H1 (cell line): ENCODE data around the gene PPRC1. TPM values are rescaled to one million over a fixed set of nuclear protein-coding genes. Genes with fewer than 3 reads are reported as not detected.

Experiments used
- CTCF ChIA-PET: fragments of 300-600 bp; sonication (Branson Sonifier 250); formaldehyde crosslinking; loops from one replicate; lab custom pipeline; 2021; ENCODE audit not compliant: partially characterized antibody; lab: Charles Lee
- POLR2A ChIA-PET: fragments of 300-600 bp; sonication (Branson Sonifier 250); formaldehyde crosslinking; loops from one replicate; lab custom pipeline; 2021; ENCODE audit warnings: inconsistent platforms; ENCODE audit not compliant: partially characterized antibody; lab: Charles Lee
- DNase-seq, 2 experiments: peaks; one replicate each; pipeline versions ENCODE4 v3.0.0 to v3.0.0-alpha.2; 2010 to 2022; ENCODE audit warnings: low spot score in 2 of 2, low read depth in 1 of 2, mixed read lengths in 1 of 2
- FAIRE-seq: peaks from 2 replicates; lab custom pipeline; 2011; peaks lifted over from hg19 to GRCh38; lab: Jason Lieb, UNC
- H2AFZ ChIP-seq: 2 replicates; pipeline ENCODE4 v1.8.1; 2012; ENCODE audit warnings: low read length, inconsistent platforms
- H2AK5ac ChIP-seq: 2 replicates; pipeline ENCODE4 v1.6.1; 2013; ENCODE audit warnings: low read depth, low read length
- H2BK120ac ChIP-seq: replicated peaks from 2 replicates; pipeline ENCODE3; 2013; ENCODE audit warnings: low read depth, low read length, inconsistent platforms
- H2BK12ac ChIP-seq: 2 replicates; pipeline ENCODE4 v1.6.1; 2013; ENCODE audit warnings: low read depth, low read length
- H2BK15ac ChIP-seq: 2 replicates; pipeline ENCODE4 v1.6.1; 2013; ENCODE audit warnings: low read length
- H2BK20ac ChIP-seq: 2 replicates; pipeline ENCODE4 v1.6.1; 2013; ENCODE audit warnings: low read length
- H2BK5ac ChIP-seq: 2 replicates; pipeline ENCODE4 v1.6.1; 2013; ENCODE audit warnings: low read depth, low read length
- H3K14ac ChIP-seq: 2 replicates; pipeline ENCODE4 v1.6.1; 2013; ENCODE audit warnings: inconsistent platforms; ENCODE audit not compliant: insufficient read length
- H3K18ac ChIP-seq: 2 replicates; pipeline ENCODE4 v1.6.1; 2013; ENCODE audit warnings: low read length; ENCODE audit errors: extremely low read depth
- H3K23ac ChIP-seq: 2 replicates; pipeline ENCODE4 v1.6.1; 2013; ENCODE audit warnings: inconsistent platforms; ENCODE audit not compliant: insufficient read length
- H3K23me2 ChIP-seq: 2 replicates; pipeline ENCODE4 v1.6.1; 2013; ENCODE audit warnings: low read depth, low read length
- H3K27ac ChIP-seq: 2 replicates; pipeline ENCODE4 v1.6.1; 2011; ENCODE audit warnings: low read depth, low read length, inconsistent platforms
- H3K27me3 ChIP-seq, 4 experiments: replicated peaks in 1 of 4; 1 replicate in 1 of 4; 2 replicates in 3 of 4; pipeline versions ENCODE4 v1.6.1 to v1.8.1; 2011 to 2013; ENCODE audit warnings: low read length in 3 of 4, mild to moderate bottlenecking in 3 of 4, inconsistent platforms in 2 of 4, mixed read lengths in 2 of 4, moderate library complexity in 1 of 4; ENCODE audit not compliant: control insufficient read depth in 3 of 4, insufficient read depth in 3 of 4; ENCODE audit errors: extremely low read depth in 1 of 4
- H3K36me3 ChIP-seq, 4 experiments: 2 replicates each; pipeline versions ENCODE4 v1.6.1 to v1.8.1; 2011 to 2013; ENCODE audit warnings: mild to moderate bottlenecking in 4 of 4, low read length in 3 of 4, moderate library complexity in 2 of 4, control low read depth in 1 of 4, inconsistent platforms in 1 of 4; ENCODE audit not compliant: insufficient read depth in 4 of 4, control insufficient read depth in 2 of 4
- H3K4ac ChIP-seq: replicated peaks from 2 replicates; pipeline ENCODE3; 2013; ENCODE audit warnings: low read length, low read depth, mixed read lengths, inconsistent platforms; ENCODE audit not compliant: insufficient read length
- H3K4me1 ChIP-seq, 4 experiments: replicated peaks in 1 of 4; 1 replicate in 1 of 4; 2 replicates in 3 of 4; pipeline versions ENCODE4 v1.6.1 to v1.8.1; 2011 to 2013; ENCODE audit warnings: low read length in 3 of 4, inconsistent platforms in 2 of 4, mixed read lengths in 1 of 4; ENCODE audit not compliant: insufficient read depth in 4 of 4, control insufficient read depth in 3 of 4
- H3K4me2 ChIP-seq, 2 experiments: 2 replicates each; pipeline versions ENCODE4 v1.6.1 to v1.8.1; 2011 to 2013; ENCODE audit warnings: low read depth in 2 of 2, low read length in 2 of 2, control low read depth in 1 of 2, inconsistent platforms in 1 of 2, mild to moderate bottlenecking in 1 of 2; ENCODE audit not compliant: insufficient read depth in 1 of 2
- H3K4me3 ChIP-seq, 4 experiments: fragments of 200-600, 300-600 bp in 1 of 4; sonication (generic), shearing (Covaris generic), sonication (Bioruptor Twin) in 1 of 4; 2 replicates each; pipeline versions ENCODE4 v1.5.1 to v1.8.1; 2011 to 2016; ENCODE audit warnings: low read length in 4 of 4, low read depth in 3 of 4, control low read depth in 2 of 4, inconsistent platforms in 2 of 4, mild to moderate bottlenecking in 2 of 4, mixed read lengths in 1 of 4, moderate library complexity in 1 of 4; ENCODE audit not compliant: insufficient read depth in 2 of 4; ENCODE audit errors: extremely low read depth in 1 of 4
- H3K56ac ChIP-seq: replicated peaks from 2 replicates; pipeline ENCODE3; 2013; ENCODE audit warnings: low read depth, mild to moderate bottlenecking, mixed read lengths, low read length, inconsistent platforms; ENCODE audit not compliant: insufficient read length
- H3K79me1 ChIP-seq: 2 replicates; pipeline ENCODE4 v1.6.1; 2013; ENCODE audit warnings: low read depth, low read length, control low read depth
- H3K79me2 ChIP-seq, 2 experiments: 2 replicates each; pipeline versions ENCODE4 v1.6.1 to v1.8.1; 2012 to 2013; ENCODE audit warnings: low read length in 2 of 2, mild to moderate bottlenecking in 2 of 2, inconsistent platforms in 1 of 2; ENCODE audit not compliant: insufficient read depth in 2 of 2, control insufficient read depth in 1 of 2
- H3K9ac ChIP-seq, 4 experiments: replicated peaks in 1 of 4; 1 replicate in 1 of 4; 2 replicates in 3 of 4; pipeline versions ENCODE4 v1.6.1 to v1.8.1; 2011 to 2013; ENCODE audit warnings: low read depth in 3 of 4, low read length in 3 of 4, control low read depth in 2 of 4, mild to moderate bottlenecking in 2 of 4, moderate library complexity in 2 of 4, inconsistent platforms in 1 of 4; ENCODE audit errors: extremely low read depth in 1 of 4
- H3K9me3 ChIP-seq, 2 experiments: 2 replicates each; pipeline versions ENCODE4 v1.6.1 to v1.8.1; 2012 to 2013; ENCODE audit warnings: mild to moderate bottlenecking in 2 of 2, moderate library complexity in 2 of 2, control low read depth in 1 of 2, inconsistent platforms in 1 of 2, low read depth in 1 of 2, low read length in 1 of 2, mixed read lengths in 1 of 2; ENCODE audit not compliant: insufficient read depth in 2 of 2
- H4K20me1 ChIP-seq, 2 experiments: replicated peaks in 1 of 2; 2 replicates each; pipeline versions ENCODE3 to v1.8.1; 2011 to 2013; ENCODE audit warnings: inconsistent platforms in 2 of 2, low read length in 2 of 2, mild to moderate bottlenecking in 1 of 2; ENCODE audit not compliant: insufficient read depth in 2 of 2, control insufficient read depth in 1 of 2
- H4K5ac ChIP-seq: 2 replicates; pipeline ENCODE4 v1.6.1; 2013; ENCODE audit warnings: low read length, low read depth, mixed read lengths, inconsistent platforms; ENCODE audit not compliant: insufficient read length
- H4K8ac ChIP-seq: 2 replicates; pipeline ENCODE4 v1.8.0; 2013; ENCODE audit warnings: mild to moderate bottlenecking, moderate library complexity, low read length, inconsistent platforms; ENCODE audit not compliant: insufficient read depth; ENCODE audit errors: extremely low read depth
- H4K91ac ChIP-seq: replicated peaks from 2 replicates; pipeline ENCODE3; 2013; ENCODE audit warnings: low read length, mixed read lengths, inconsistent platforms; ENCODE audit not compliant: insufficient read length
- BACH1 ChIP-seq: IDR thresholded peaks from 2 replicates; pipeline ENCODE4 v1.6.1; 2012; ENCODE audit warnings: low read length, improper control_type of control experiment
- EZH2 ChIP-seq: fragments of 200-600 bp; sonication (generic); IDR thresholded peaks from 2 replicates; pipeline ENCODE4 v1.7.1; 2012; ENCODE audit warnings: low read depth, mild to moderate bottlenecking, moderate library complexity, low read length, inconsistent platforms; ENCODE audit not compliant: severe bottlenecking
- FOSL1 ChIP-seq: IDR thresholded peaks from 2 replicates; pipeline ENCODE4 v1.6.1; 2011; ENCODE audit warnings: mild to moderate bottlenecking, low read depth, low read length, moderate library complexity; ENCODE audit not compliant: insufficient read depth
- GTF2F1 ChIP-seq: IDR thresholded peaks from 2 replicates; pipeline ENCODE4 v1.6.1; 2012; ENCODE audit warnings: low read depth, low read length, improper control_type of control experiment, borderline replicate concordance
- KDM4A ChIP-seq: IDR thresholded peaks from one replicate; pipeline ENCODE4 v1.7.1; 2012; ENCODE audit warnings: low read depth, mild to moderate bottlenecking, moderate library complexity, low read length, inconsistent platforms; ENCODE audit not compliant: severe bottlenecking
- POLR2AphosphoS5 ChIP-seq: IDR thresholded peaks from 2 replicates; pipeline ENCODE4 v1.6.1; 2011; ENCODE audit warnings: low read depth, low read length
- POU5F1 ChIP-seq: IDR thresholded peaks from 2 replicates; pipeline ENCODE4 v1.6.1; 2011; ENCODE audit warnings: low read depth, mild to moderate bottlenecking, low read length, moderate library complexity
- RAD21 ChIP-seq, 2 experiments: IDR thresholded peaks in 1 of 2; conservative IDR thresholded peaks in 1 of 2; 2 replicates each; pipeline ENCODE4 v1.6.1; 2011; ENCODE audit warnings: low read depth in 2 of 2, low read length in 2 of 2, improper control_type of control experiment in 1 of 2, inconsistent platforms in 1 of 2, mild to moderate bottlenecking in 1 of 2, moderate library complexity in 1 of 2
- RFX5 ChIP-seq: IDR thresholded peaks from 2 replicates; pipeline ENCODE4 v1.6.1; 2011; ENCODE audit warnings: low read depth, low read length, improper control_type of control experiment, borderline replicate concordance
- TCF12 ChIP-seq: IDR thresholded peaks from 2 replicates; pipeline ENCODE4 v1.6.1; 2011; ENCODE audit warnings: low read depth, mild to moderate bottlenecking, low read length
- WGBS, 2 experiments: shearing (Covaris generic) in 1 of 2; methylation state at CpG; one replicate each; pipeline versions ENCODE4 v1.1.6 to v1.1.7; 2013 to 2015; ENCODE audit warnings: low lambda C conversion rate in 2 of 2, mixed read lengths in 2 of 2, inconsistent platforms in 1 of 2, low coverage in 1 of 2, missing lambda C conversion rate in 1 of 2; ENCODE audit not compliant: insufficient replicate concordance in 2 of 2, insufficient coverage in 1 of 2, insufficient read length in 1 of 2; ENCODE audit errors: extremely low coverage in 1 of 2, missing lambda C conversion rate in 1 of 2; 5-methylcytosine and 5-hydroxymethylcytosine counted together
- polyA plus RNA-seq, 7 experiments: library from polyadenylated mRNA; depleted of rRNA in 3 of 7; stranded (reverse) in 5 of 7; unstranded in 2 of 7; fragments of >200 nt in 5 of 7; fragments of 200-250 nt in 2 of 7; gene quantifications; 1 replicate in 5 of 7; 2 replicates in 1 of 7; 4 replicates in 1 of 7; pipeline versions ENCODE4 v1.2.1 to v1.2.3, GENCODE V29; 2011 to 2013; ENCODE audit warnings: missing spikeins in 2 of 7, mixed read lengths in 2 of 7
- total RNA-seq: library from RNA; stranded (reverse); fragmentation: NEBNext Ultra II Directional; extraction: Animal tissue kit (Norgen Biotek cat#: 25700); gene quantifications from 2 replicates; pipeline ENCODE4 v1.2.1, GENCODE V29; 2021
- TF ChIP-seq, protein P1 (sequence below): IDR thresholded peaks from 2 replicates; pipeline ENCODE4 v1.6.1; 2011; ENCODE audit warnings: low read depth, mild to moderate bottlenecking, low read length; ENCODE audit not compliant: insufficient read depth
- TF ChIP-seq, protein P2 (sequence below): IDR thresholded peaks from 2 replicates; pipeline ENCODE4 v1.6.1; 2012; ENCODE audit warnings: low read length, inconsistent platforms

PPRC1 gene
- total and polyA plus RNA-seq, 2 of the 8 experiments (the other 6 are each of a cell fraction or from before 2014, with no cell fraction given) = 46.5 to 88.4 TPM

DNA sequence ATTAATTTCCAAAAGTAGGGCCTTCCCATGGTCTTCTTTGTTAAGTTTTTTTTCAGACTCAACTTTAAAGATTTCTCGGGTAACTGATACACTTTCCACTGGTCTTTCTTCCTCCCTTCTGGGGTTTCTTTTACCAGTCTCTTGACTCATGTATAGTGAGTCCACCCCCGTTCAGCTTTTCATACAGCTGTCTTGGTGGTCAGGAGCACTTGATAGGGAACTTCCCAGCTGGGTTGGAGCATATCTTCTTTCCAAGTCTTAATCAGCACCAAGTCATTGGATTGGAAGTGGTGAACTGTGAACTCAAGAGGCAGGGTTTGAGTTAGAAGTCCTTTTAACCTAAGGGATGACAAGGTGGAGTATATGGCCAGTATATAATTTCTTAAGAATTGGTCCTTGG, 64.1 kb downstream of the PPRC1 start:
- Histone ChIP-seq H4K91ac (no peak overlapping the region), H3K4me2 (no peak overlapping the region), H2BK5ac (no peak overlapping the region), H3K23me2 (no peaks in the 10 kb centered on the region), H4K20me1 (no peaks in the 10 kb centered on the region), H3K9ac (no peak overlapping the region), H3K23ac (no peak overlapping the region), H2AFZ (no peak overlapping the region), H4K8ac (no peak overlapping the region), H3K79me2 (no peaks in the 10 kb centered on the region), H3K18ac (no peak overlapping the region), H3K9me3 (peaks cover 11 to 21% of the 10 kb centered on the region in 2 experiments), H2BK120ac (no peak overlapping the region), H3K27me3 (peaks cover 0 to 2% (median 0%) of the 10 kb centered on the region in 4 experiments; a peak in 2 of 7 replicates), H3K4me3 (no peak overlapping the region), H3K4ac (no peak overlapping the region), H2BK20ac (no peak overlapping the region), H3K36me3 (no peaks in the 10 kb centered on the region), H2BK15ac (no peak overlapping the region), H3K56ac (no peak overlapping the region), H3K4me1 (no peaks in the 10 kb centered on the region), H3K27ac (no peak overlapping the region), H4K5ac (no peak overlapping the region), H2AK5ac (no peak overlapping the region), H2BK12ac (no peak overlapping the region), H3K79me1 (no peaks in the 10 kb centered on the region; the same call in 1 of the 2 replicates), H3K14ac (no peak overlapping the region)
- DNase-seq = no peak
- POLR2A ChIA-PET = no interaction called here
- FAIRE-seq = no peak
- WGBS, 2 experiments = 54% methylated on average over 2 of the region's 2 CpGs; no CpG with 5 or more reads in 1 of the 2 experiments
- CTCF ChIA-PET = no interaction called here
- no peak for TF ChIP-seq BACH1
- TF ChIP-seq, protein P1, sequence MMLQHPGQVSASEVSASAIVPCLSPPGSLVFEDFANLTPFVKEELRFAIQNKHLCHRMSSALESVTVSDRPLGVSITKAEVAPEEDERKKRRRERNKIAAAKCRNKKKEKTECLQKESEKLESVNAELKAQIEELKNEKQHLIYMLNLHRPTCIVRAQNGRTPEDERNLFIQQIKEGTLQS = no peak
- TF ChIP-seq EZH2 = no peak
- TF ChIP-seq, protein P2, sequence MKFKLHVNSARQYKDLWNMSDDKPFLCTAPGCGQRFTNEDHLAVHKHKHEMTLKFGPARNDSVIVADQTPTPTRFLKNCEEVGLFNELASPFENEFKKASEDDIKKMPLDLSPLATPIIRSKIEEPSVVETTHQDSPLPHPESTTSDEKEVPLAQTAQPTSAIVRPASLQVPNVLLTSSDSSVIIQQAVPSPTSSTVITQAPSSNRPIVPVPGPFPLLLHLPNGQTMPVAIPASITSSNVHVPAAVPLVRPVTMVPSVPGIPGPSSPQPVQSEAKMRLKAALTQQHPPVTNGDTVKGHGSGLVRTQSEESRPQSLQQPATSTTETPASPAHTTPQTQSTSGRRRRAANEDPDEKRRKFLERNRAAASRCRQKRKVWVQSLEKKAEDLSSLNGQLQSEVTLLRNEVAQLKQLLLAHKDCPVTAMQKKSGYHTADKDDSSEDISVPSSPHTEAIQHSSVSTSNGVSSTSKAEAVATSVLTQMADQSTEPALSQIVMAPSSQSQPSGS = no peak
- no peak for TF ChIP-seq TCF12
- TF ChIP-seq RAD21 (IDR thresholded peaks at IDR 0.05 in 1 of 2, conservative IDR thresholded peaks at IDR 0.05 in 1 of 2; ENCODE audit: low read depth in 2 of 2, low read length in 2 of 2) = no peak
- no peak for TF ChIP-seq POLR2AphosphoS5
- TF ChIP-seq FOSL1 = no peak
- TF ChIP-seq KDM4A = no peak
- no peak for TF ChIP-seq POU5F1
- TF ChIP-seq RFX5 = no peak
- no peak for TF ChIP-seq GTF2F1
